Stimulated activated CD4-positive, alpha-beta T cell treated with anti-CD3 and anti-CD28 coated beads, Interleukin-12 subunit alpha, Interleukin-12 subunit beta, amount 100 ng/mL, for 24 hours (primary cell): ENCODE measurements around the gene TMEM80.

ENCODE experiments used
- DNase-seq, 2 experiments: peaks; one replicate each; pipeline ENCODE4 v3.0.0-alpha.2; 2020; ENCODE audit warnings: low read depth in 2 of 2

TMEM80 gene

DNA sequence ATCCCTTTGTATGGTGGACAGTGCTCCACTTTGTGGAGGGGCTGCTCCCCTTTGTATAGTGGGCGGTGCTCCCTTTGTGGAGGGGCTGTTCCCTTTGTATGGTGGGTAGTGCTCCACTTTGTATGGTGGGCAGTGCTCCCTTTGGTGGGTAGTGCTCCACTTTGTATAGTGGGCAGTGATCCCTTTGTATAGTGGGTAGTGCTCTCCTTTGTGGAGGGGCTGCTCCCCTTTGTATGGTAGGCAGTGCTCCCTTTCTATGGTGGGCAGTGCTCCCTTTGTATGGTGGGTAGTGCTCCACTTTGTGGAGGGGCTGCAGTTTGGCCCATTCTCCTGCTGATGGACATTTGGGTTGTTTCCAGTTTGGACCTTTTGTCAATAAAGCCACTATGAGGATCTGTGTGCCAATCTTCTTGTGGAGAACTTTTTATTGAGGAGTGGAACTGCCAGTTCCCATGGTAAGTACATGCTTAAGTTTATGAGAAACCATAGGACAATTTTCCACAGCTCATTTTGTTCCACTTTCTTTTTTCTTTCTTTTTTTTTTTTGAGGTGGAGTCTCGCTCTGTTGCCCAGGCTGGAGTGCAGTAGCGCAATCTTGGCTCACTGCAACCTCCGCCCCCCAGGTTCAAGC is 47.1 kb downstream of the TMEM80 start:
- DNase-seq: no peak

DNA sequence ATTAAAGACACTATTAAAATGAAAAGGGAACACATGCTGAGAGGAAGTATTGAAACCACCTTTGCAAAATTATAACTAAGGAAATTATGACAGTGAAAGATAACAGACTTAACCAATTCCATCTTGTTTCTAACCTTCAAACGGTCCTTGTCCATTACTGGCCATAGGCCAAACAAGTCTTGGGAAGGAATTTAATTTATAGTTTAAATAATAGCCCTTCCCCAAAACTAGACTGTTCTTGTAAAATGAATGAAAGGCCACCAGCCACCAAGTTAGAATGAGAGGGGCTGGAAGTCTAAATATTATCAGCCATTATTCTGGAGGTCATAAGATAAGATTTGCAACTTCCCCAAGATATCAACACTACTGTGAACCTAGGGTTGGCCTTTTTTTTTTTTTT is 49.8 kb downstream of the TMEM80 start:
- no peak for DNase-seq

DNA sequence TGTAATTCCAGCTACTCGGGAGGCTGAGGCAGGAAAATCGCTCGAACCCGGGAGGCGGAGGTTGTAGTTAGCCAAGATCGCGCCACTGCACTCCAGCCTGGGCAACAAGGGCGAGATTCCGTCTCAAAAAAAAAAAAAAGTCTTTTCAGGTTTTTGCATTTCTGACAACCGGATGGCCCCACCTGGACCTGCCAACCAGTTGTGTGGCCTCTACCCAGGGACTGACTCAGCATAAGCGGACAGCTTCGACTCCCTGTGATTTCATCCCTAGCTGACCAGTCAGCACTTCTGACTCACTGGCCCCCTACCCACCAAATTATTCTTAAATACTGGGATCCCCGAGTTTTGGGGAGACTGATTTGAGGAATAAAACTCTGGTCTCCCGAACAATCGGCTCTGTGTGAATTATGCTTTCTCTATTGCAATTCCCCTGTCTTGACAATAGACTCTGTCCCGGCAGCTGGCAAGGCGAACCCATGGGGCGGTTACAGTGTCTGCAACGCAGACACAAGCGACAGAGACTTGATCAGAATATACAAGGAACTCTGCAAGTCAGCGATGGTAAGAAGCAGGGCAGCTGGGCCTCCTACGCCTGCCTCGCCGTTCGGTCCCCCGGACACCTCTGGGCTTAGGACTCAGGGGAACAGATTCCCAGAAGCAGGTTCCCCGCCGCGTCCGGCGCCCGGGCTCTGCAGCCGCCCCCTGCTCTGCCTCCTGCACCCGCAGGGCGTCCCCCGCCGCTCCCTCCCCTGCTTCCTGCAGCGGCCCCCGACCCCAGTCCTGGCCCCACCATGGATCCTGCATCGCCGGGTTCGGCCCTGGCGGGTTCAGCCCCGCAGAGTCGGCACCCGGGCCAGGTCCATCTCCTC is 50.9 kb downstream of the TMEM80 start:
- peak in 1 of 2 experiments; percentile 26 for DNase-seq

DNA sequence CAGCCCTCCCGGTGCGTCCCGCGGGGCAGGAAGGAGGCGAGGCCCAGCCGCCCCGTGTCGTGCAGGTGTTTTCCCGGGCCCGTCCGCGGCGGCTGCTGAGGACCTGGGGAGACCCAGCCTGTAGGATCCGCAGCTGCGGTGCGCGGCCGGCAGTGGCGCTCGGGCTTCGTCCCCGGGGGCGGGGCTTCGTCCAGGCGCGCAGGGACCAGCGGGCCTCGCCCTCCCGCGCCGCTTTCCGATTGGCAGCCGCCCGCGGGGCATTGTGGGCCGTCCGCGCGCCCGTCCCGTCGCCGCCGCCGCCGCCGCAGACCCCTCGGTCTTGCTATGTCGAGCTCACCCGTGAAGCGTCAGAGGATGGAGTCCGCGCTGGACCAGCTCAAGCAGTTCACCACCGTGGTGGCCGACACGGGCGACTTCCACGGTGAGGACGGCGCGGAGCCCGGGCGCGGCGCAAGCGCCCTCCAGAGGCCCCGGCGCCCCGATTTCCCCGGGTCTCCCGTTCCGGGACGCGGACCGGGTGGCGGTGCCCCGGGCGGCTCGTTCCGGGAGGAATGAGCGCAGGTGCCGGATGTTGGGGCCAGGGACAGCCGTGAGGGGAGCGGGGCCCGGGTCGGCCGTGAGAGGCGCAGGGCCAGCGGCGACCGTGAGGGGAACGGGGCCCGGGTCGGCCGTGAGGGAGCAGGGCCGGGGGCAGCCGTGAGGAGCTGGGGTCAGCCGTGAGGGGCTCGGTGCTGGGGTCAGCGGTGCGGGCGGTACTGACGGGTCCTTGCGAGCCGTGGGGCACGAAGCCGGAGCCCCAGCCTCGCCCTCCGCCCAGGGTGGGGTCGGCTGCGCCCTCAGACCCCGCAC is 51.8 kb downstream of the TMEM80 start, which contains the start of gene TALDO1:
Gene TALDO1 (plus strand): TSS at position 307 of the 849 bp plus-strand sequence. CDS start 18 bp downstream, at position 325.
- peak; percentile 71 to 88 for DNase-seq

DNA sequence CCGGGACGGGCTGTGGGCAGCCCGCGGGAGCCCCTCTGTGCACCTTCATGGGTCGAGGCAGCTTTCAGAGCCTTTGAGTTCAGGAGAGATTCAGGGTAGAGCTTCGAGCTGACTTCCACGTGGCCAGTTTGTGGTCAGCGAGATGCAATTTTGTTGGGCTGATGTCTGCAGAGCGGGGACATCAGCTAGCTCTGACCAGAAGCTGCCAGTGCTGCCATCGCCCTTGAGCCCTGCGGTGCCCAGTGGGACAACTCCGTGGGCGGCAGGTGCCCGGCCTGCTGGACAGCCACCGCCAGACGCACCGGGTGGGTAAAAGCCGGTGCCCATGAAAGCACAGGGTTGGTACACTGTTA is 52.4 kb downstream of the TMEM80 start:
- no peak for DNase-seq

DNA sequence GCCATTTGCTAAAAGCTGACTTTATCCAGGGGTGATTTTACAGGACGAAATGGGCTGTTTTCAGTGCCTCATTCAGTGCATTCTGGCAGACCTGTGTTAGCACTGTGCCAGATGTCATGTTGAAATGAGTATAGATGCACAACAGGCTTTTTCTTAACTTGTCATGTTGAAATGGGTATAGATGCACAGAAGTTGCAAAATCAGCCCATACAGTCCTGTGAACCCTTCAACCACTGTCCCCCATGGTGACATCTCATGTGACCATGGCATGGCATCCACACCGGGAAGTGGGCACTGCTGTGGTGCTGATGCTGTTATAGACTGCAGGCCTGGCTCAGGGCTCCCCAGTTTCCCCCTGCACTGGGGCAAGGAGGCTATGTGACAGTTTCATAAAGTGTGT is 54.1 kb downstream of the TMEM80 start:
- no peak for DNase-seq
